Measurements from ENCODE around the gene USP15. TPM values are rescaled to one million over a fixed set of nuclear protein-coding genes. Genes with fewer than 3 reads are reported as not detected.

Gene USP15
- total RNA-seq, 1 donor from 2014 or later: 58.0 TPM

DNA sequence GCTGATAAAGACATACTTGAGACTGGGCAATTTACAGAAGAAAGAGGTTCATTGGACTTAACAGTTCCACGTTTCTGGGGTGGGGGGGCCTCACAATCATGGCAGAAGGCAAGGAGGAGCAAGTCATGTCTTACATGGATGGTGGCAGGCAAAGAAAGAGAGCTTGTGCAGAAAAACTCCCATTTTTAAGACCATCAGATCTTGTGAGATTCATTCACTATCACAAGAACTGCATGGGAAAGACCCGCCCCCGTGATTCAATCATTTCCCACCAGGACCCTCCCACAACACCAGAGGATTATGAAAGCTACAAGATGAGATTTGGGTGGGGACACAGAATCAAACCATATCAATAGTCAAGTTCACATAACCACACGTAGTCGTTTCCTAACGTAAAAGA lies 85.5 kb downstream of the USP15 start:
- TF ChIP-seq, protein P1, sequence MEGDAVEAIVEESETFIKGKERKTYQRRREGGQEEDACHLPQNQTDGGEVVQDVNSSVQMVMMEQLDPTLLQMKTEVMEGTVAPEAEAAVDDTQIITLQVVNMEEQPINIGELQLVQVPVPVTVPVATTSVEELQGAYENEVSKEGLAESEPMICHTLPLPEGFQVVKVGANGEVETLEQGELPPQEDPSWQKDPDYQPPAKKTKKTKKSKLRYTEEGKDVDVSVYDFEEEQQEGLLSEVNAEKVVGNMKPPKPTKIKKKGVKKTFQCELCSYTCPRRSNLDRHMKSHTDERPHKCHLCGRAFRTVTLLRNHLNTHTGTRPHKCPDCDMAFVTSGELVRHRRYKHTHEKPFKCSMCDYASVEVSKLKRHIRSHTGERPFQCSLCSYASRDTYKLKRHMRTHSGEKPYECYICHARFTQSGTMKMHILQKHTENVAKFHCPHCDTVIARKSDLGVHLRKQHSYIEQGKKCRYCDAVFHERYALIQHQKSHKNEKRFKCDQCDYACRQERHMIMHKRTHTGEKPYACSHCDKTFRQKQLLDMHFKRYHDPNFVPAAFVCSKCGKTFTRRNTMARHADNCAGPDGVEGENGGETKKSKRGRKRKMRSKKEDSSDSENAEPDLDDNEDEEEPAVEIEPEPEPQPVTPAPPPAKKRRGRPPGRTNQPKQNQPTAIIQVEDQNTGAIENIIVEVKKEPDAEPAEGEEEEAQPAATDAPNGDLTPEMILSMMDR (IDR thresholded peaks at IDR 0.05; ENCODE audit: borderline replicate concordance): no peak
- no peak for DNase-seq
- Histone ChIP-seq H3K9me3 (replicated peaks) (peaks cover 9% of the 10 kb centered on the region), H3K4me3 (no peak overlapping the region), H3K36me3 (peaks cover 31% of the 10 kb centered on the region), H3K4me1 (no peaks in the 10 kb centered on the region), H3K27me3 (ENCODE audit: low read depth) (no peaks in the 10 kb centered on the region), H3K27ac (replicated peaks) (no peak overlapping the region)
- intact Hi-C loops (cut with micrococcal nuclease): no loop called here

DNA sequence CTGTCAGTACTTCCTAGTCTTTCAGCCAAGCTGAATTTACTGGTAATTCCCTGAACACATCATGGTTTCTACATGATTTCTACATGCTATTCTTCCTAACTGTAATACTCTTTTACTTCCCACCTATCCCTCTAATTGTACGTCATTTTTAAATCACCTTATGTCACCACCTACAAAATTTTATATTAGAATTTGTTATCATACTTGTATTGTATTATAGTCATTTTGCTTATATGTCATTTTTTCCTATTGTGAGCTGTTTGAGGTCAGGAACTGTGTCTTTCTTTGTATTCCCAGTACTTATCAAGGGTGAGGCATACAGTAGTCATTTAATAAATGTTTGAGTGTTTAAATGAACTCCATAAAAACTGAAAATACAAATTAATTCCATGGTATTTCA lies 86.6 kb downstream of the USP15 start:
- Histone ChIP-seq H3K27me3 (ENCODE audit: low read depth) (no peaks in the 10 kb centered on the region), H3K27ac (replicated peaks) (no peak overlapping the region), H3K4me1 (peaks cover 9% of the 10 kb centered on the region), H3K9me3 (replicated peaks) (peaks cover 9% of the 10 kb centered on the region), H3K4me3 (no peak overlapping the region), H3K36me3 (peaks cover 31% of the 10 kb centered on the region)
- DNase-seq: no peak
- intact Hi-C loops (cut with micrococcal nuclease): no loop called here
- TF ChIP-seq, protein P1 (IDR thresholded peaks at IDR 0.05; ENCODE audit: borderline replicate concordance): no peak

DNA sequence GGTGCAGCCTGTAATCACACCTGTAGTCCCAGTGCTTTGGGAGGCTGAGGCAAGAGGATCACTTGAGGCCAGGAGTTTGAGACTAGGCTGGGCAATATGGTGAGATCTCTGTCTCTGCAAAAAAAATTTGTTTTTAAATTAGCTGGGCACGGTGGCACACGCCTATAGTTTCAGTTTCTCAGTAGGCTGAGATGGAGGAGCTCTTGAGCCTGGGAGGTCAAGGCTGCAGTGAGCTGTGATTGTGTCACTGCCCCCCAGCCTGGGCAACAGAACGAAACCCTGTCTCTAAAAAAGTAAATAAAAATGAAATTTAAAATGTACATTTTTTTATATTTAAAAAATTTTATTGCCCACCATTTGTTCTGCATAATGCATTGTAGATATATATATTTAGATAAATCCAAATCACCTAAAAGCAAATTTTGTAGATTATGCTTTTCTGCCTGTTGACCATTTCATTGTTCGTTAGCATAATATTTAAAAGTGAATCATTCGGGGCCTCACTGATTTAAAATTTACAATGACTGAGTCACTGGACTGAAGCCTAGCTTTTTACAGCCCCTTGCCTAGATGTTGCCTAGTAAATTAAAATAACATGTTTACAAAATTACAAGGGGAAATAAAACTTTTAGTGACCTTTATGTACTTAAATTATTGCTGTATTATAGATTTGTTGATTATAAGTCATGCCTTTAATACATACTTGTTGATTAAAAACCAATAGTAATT lies 87.9 kb downstream of the USP15 start:
- TF ChIP-seq, protein P1 (IDR thresholded peaks at IDR 0.05; ENCODE audit: borderline replicate concordance): no peak
- intact Hi-C loops (cut with micrococcal nuclease): no loop called here

DNA sequence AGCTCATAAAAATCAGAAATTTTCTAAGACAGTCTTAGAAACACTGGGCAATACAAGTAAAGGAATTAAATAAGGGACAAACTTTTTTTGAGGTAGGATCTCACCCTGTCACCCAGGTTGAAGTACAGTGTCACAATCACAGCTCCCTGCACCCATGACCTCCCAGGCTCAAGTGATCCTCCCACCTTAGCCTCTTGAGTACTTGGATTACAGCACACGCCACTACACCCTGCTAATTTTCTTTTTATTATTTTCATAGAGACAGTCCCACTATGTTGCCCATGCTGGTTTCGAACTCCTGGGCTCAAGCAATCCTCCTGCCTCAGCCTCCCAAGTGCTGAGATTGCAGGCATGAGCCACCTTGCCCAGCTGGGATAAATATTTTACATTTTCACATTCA lies 90.3 kb downstream of the USP15 start:
- no peaks in the 10 kb centered on the region for H3K9me3 ChIP-seq (replicated peaks)
- intact Hi-C loops (cut with micrococcal nuclease): no loop called here

More for the DNA sequence above, 87.9 kb downstream of the USP15 start:
- Histone ChIP-seq H3K27ac (replicated peaks) (no peak overlapping the region), H3K9me3 (replicated peaks) (peaks cover 9% of the 10 kb centered on the region), H3K36me3 (peaks cover 24% of the 10 kb centered on the region), H3K4me1 (peaks cover 9% of the 10 kb centered on the region), H3K27me3 (ENCODE audit: low read depth) (no peaks in the 10 kb centered on the region), H3K4me3 (no peak overlapping the region)
- DNase-seq: no peak

DNA sequence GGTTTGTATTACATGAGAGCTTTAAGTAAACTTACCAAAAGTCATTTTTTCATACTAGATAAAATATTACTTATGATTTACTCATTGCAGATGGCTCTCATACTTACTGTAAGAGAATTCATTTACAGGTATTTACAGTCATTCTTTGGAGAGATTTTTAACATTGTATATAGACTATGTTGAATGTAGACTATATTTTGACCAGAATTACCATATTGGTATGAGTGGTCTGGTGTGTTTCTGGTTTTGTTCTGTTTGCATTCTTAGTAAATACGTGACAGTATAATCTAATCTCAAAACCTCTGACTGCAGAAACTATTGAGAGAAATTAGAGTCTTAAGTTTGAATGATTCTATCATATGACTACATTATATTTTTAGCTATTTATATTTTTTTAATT lies 91.1 kb downstream of the USP15 start:
- intact Hi-C loops (cut with micrococcal nuclease): no loop called here
- no peak for DNase-seq
- H3K36me3 ChIP-seq: peaks cover 9% of the 10 kb centered on the region
- peaks cover 9% of the 10 kb centered on the region for H3K4me1 ChIP-seq
- no peaks in the 10 kb centered on the region for H3K27me3 ChIP-seq (ENCODE audit: low read depth)
- H3K27ac ChIP-seq (replicated peaks): no peak overlapping the region
- H3K4me3 ChIP-seq: no peak overlapping the region
- TF ChIP-seq, protein P1 (IDR thresholded peaks at IDR 0.05; ENCODE audit: borderline replicate concordance): no peak
- no peaks in the 10 kb centered on the region for H3K9me3 ChIP-seq (replicated peaks)

More for the DNA sequence above, 90.3 kb downstream of the USP15 start:
- H3K27ac ChIP-seq (replicated peaks): no peak overlapping the region
- no peaks in the 10 kb centered on the region for H3K27me3 ChIP-seq (ENCODE audit: low read depth)
- DNase-seq: no peak
- TF ChIP-seq, protein P1 (IDR thresholded peaks at IDR 0.05; ENCODE audit: borderline replicate concordance): no peak
- H3K36me3 ChIP-seq: peaks cover 6% of the 10 kb centered on the region
- peaks cover 9% of the 10 kb centered on the region for H3K4me1 ChIP-seq
- H3K4me3 ChIP-seq: no peak overlapping the region

Data from left ventricle myocardium inferior (tissue), 1 donor.